ENCODE measurements around the gene SLC47A2.

The SLC47A2 gene

GRCh38 chr17:19717411-19717908 lies 1.1 kb upstream of the SLC47A2 start:
- H3K4me3 ChIP-seq (ENCODE audit: extremely low read depth, insufficient read depth, low read length, poor library complexity, severe bottlenecking): no peak overlapping the region
- no peaks in the 10 kb centered on the region for H3K36me3 ChIP-seq (ENCODE audit: control insufficient read depth, insufficient read depth, low read length)
- H3K9me3 ChIP-seq (ENCODE audit: control insufficient read depth, low read length): no peaks in the 10 kb centered on the region
- H3K27ac ChIP-seq (ENCODE audit: low read depth, low read length, severe bottlenecking): no peak overlapping the region
- 85 to 94% methylated on average over 4 of the region's 10 CpGs for WGBS, 2 experiments (ENCODE audit: insufficient coverage in 2 of 2)
- H3K4me1 ChIP-seq (ENCODE audit: control insufficient read depth, insufficient read depth, low read length, poor library complexity, severe bottlenecking): no peaks in the 10 kb centered on the region

GRCh38 chr17:19717031-19717360 lies 612 bp upstream of the SLC47A2 start:
- Histone ChIP-seq H3K27ac (ENCODE audit: low read depth, low read length, severe bottlenecking) (no peak overlapping the region), H3K36me3 (ENCODE audit: control insufficient read depth, insufficient read depth, low read length) (no peaks in the 10 kb centered on the region), H3K9me3 (ENCODE audit: control insufficient read depth, low read length) (no peaks in the 10 kb centered on the region), H3K4me3 (ENCODE audit: extremely low read depth, insufficient read depth, low read length, poor library complexity, severe bottlenecking) (no peak overlapping the region), H3K4me1 (ENCODE audit: control insufficient read depth, insufficient read depth, low read length, poor library complexity, severe bottlenecking) (no peaks in the 10 kb centered on the region)
- WGBS, 2 experiments (ENCODE audit: insufficient coverage in 2 of 2): 97% methylated on average over 5 to 6 of the region's 7 CpGs

- 96% methylated on average over 23 to 26 of the region's 27 CpGs for WGBS, 2 experiments (ENCODE audit: insufficient coverage in 2 of 2)
- Histone ChIP-seq H3K4me1 (ENCODE audit: control insufficient read depth, insufficient read depth, low read length, poor library complexity, severe bottlenecking) (no peaks in the 10 kb centered on the region), H3K36me3 (ENCODE audit: control insufficient read depth, insufficient read depth, low read length) (no peaks in the 10 kb centered on the region), H3K27ac (ENCODE audit: low read depth, low read length, severe bottlenecking) (no peak overlapping the region), H3K9me3 (ENCODE audit: control insufficient read depth, low read length) (no peaks in the 10 kb centered on the region), H3K4me3 (ENCODE audit: extremely low read depth, insufficient read depth, low read length, poor library complexity, severe bottlenecking) (no peak overlapping the region)
These were observed 1.6 kb downstream of the SLC47A2 start for GRCh38 chr17:19714542-19715411.

- 92 to 95% methylated on average over 21 to 28 of the region's 28 CpGs for WGBS, 2 experiments (ENCODE audit: insufficient coverage in 2 of 2)
- Histone ChIP-seq H3K27ac (ENCODE audit: low read depth, low read length, severe bottlenecking) (no peak overlapping the region), H3K4me3 (ENCODE audit: extremely low read depth, insufficient read depth, low read length, poor library complexity, severe bottlenecking) (no peak overlapping the region), H3K36me3 (ENCODE audit: control insufficient read depth, insufficient read depth, low read length) (no peaks in the 10 kb centered on the region), H3K4me1 (ENCODE audit: control insufficient read depth, insufficient read depth, low read length, poor library complexity, severe bottlenecking) (no peaks in the 10 kb centered on the region), H3K9me3 (ENCODE audit: control insufficient read depth, low read length) (no peaks in the 10 kb centered on the region)
These were observed 2.5 kb downstream of the SLC47A2 start for GRCh38 chr17:19713901-19714361.

DNA sequence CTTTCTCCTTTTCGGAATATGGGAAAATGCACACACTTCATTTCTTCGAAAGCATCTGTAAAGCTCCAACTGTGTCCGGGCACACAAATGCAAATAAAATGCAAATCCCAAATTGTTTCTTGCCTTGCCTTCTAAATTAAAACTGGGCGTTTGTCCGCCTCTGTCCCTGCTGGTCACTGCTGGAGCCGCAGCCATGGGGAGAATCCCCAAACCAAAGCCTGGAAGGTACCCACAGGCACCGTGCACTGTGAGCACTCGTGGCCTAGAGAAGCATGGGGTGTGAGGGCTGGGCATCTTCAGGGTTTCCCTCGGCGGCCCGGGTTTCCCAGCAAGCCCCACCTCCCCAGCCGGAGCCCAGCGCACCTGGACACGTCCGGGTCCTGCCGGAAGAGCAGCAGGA lies 2.9 kb downstream of the SLC47A2 start:
- Histone ChIP-seq H3K9me3 (ENCODE audit: control insufficient read depth, low read length) (no peaks in the 10 kb centered on the region), H3K4me1 (ENCODE audit: control insufficient read depth, insufficient read depth, low read length, poor library complexity, severe bottlenecking) (no peaks in the 10 kb centered on the region), H3K27ac (ENCODE audit: low read depth, low read length, severe bottlenecking) (no peak overlapping the region), H3K36me3 (ENCODE audit: control insufficient read depth, insufficient read depth, low read length) (no peaks in the 10 kb centered on the region), H3K4me3 (ENCODE audit: extremely low read depth, insufficient read depth, low read length, poor library complexity, severe bottlenecking) (no peak overlapping the region)
- WGBS, 2 experiments (ENCODE audit: insufficient coverage in 2 of 2): 86 to 90% methylated on average over 12 to 16 of the region's 16 CpGs

DNA sequence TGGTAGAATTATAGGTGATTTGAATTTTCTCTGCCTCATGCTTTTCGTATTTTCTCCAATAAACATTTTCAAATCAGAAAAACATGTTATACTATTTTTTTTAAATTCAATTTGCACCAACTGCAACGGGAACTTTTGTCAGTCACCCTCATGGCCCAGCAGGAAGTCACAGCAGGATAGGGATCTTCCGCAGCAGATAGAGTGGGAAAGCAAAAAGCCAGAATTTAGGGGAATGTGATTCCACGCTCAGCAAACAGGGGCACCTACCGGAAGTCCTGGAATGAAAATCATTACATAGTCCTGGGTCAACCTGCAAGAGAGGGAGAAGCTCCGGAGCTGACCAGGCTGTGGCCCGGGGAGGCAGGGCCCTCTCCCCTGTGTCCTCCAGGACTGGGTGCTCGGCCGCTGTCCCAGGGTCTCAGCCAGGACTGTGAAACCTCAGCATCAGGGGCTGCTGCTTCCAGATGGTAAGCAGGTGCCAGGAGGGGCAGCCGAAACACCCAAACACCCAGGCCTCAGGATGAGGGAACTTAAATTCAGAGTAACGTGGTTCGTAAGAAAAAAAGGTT lies 3.9 kb downstream of the SLC47A2 start:
- H3K4me1 ChIP-seq (ENCODE audit: control insufficient read depth, insufficient read depth, low read length, poor library complexity, severe bottlenecking): no peaks in the 10 kb centered on the region
- H3K36me3 ChIP-seq (ENCODE audit: control insufficient read depth, insufficient read depth, low read length): no peaks in the 10 kb centered on the region
- no peak overlapping the region for H3K4me3 ChIP-seq (ENCODE audit: extremely low read depth, insufficient read depth, low read length, poor library complexity, severe bottlenecking)
- H3K9me3 ChIP-seq (ENCODE audit: control insufficient read depth, low read length): no peaks in the 10 kb centered on the region
- no peak overlapping the region for H3K27ac ChIP-seq (ENCODE audit: low read depth, low read length, severe bottlenecking)
- 71 to 84% methylated on average over 7 to 9 of the region's 12 CpGs for WGBS, 2 experiments (ENCODE audit: insufficient coverage in 2 of 2)

- Histone ChIP-seq H3K27ac (ENCODE audit: low read depth, low read length, severe bottlenecking) (no peak overlapping the region), H3K4me3 (ENCODE audit: extremely low read depth, insufficient read depth, low read length, poor library complexity, severe bottlenecking) (no peak overlapping the region), H3K4me1 (ENCODE audit: control insufficient read depth, insufficient read depth, low read length, poor library complexity, severe bottlenecking) (peaks cover 2% of the 10 kb centered on the region), H3K9me3 (ENCODE audit: control insufficient read depth, low read length) (no peaks in the 10 kb centered on the region), H3K36me3 (ENCODE audit: control insufficient read depth, insufficient read depth, low read length) (no peaks in the 10 kb centered on the region)
- 93 to 100% methylated on average over 1 to 3 of the region's 3 CpGs for WGBS, 2 experiments (ENCODE audit: insufficient coverage in 2 of 2)
These were observed 6.5 kb downstream of the SLC47A2 start for GRCh38 chr17:19709841-19710240.

DNA sequence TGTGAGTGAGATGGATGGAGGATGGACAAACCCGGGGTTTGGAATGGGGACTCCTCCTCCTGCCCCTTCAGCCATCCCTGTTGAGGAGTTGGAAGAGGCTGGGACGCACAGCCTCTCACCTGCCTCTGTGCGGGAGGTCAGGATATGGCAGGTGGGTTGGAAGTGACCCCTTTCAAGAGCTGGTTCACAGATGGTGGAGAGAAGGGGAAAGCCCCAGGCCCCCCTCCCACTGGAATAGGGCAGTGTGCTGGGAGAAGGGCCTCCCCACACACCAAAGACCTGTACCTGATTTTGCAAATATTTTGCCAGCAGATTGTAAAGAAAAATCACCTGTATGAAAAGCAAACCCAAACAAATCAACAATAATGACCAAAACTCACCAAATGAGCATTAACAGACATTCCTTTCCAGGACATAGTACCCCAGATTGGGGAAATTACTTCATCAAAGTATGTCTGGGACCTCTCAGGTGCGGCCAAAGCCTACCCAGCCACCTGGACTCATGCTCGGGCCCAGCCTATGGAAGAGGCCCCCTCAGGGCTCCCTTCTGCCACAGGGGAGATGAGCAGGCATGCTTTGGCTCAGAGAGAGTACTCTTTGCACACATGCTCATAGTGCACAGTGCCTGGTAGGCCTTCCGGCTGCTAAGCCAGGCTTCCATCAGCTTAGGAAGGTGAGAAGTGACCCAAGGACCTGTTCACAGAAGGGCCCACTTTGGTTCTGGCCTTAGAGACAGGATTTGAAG lies 7.8 kb downstream of the SLC47A2 start:
- 89 to 96% methylated on average over 3 to 4 of the region's 6 CpGs for WGBS, 2 experiments (ENCODE audit: insufficient coverage in 2 of 2)
- H3K4me1 ChIP-seq (ENCODE audit: control insufficient read depth, insufficient read depth, low read length, poor library complexity, severe bottlenecking): peaks cover 12% of the 10 kb centered on the region
- no peaks in the 10 kb centered on the region for H3K9me3 ChIP-seq (ENCODE audit: control insufficient read depth, low read length)
- H3K27ac ChIP-seq (ENCODE audit: low read depth, low read length, severe bottlenecking): no peak overlapping the region
- no peak overlapping the region for H3K4me3 ChIP-seq (ENCODE audit: extremely low read depth, insufficient read depth, low read length, poor library complexity, severe bottlenecking)
- no peaks in the 10 kb centered on the region for H3K36me3 ChIP-seq (ENCODE audit: control insufficient read depth, insufficient read depth, low read length)

DNA sequence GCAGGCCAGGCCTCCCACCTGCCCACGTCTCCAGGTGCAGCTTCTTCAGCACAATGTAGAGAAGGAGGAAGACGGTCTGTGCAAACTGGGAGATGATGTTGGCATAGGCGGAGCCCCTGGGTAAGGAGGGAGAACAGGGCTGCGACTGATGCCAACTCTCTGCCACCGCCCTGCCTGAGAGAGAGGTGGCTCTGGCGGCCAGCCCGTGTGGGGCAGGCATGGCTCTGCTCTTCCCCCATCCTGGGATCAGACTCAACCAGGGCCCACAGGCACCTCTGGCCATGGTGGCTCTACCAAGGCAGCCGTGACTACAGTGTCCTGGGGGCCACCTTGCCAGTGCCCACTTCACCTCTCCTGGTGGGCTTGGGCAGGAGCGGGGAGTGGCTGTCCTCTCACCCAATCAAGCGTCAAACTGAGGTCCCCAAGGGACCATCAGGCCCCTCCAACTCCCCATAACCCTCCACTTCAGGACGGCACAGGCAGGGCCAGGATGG lies 8.6 kb downstream of the SLC47A2 start:
- Histone ChIP-seq H3K4me3 (ENCODE audit: extremely low read depth, insufficient read depth, low read length, poor library complexity, severe bottlenecking) (no peak overlapping the region), H3K36me3 (ENCODE audit: control insufficient read depth, insufficient read depth, low read length) (no peaks in the 10 kb centered on the region), H3K9me3 (ENCODE audit: control insufficient read depth, low read length) (no peaks in the 10 kb centered on the region), H3K4me1 (ENCODE audit: control insufficient read depth, insufficient read depth, low read length, poor library complexity, severe bottlenecking) (peaks cover 20% of the 10 kb centered on the region), H3K27ac (ENCODE audit: low read depth, low read length, severe bottlenecking) (no peak overlapping the region)
- WGBS, 2 experiments (ENCODE audit: insufficient coverage in 2 of 2): 84 to 89% methylated on average over 9 of the region's 11 CpGs

GRCh38 chr17:19706791-19707727 lies 9.3 kb downstream of the SLC47A2 start:
- WGBS, 2 experiments (ENCODE audit: insufficient coverage in 2 of 2): 84 to 90% methylated on average over 5 to 9 of the region's 12 CpGs
- Histone ChIP-seq H3K36me3 (ENCODE audit: control insufficient read depth, insufficient read depth, low read length) (no peaks in the 10 kb centered on the region), H3K4me1 (ENCODE audit: control insufficient read depth, insufficient read depth, low read length, poor library complexity, severe bottlenecking) (peaks cover 20% of the 10 kb centered on the region), H3K4me3 (ENCODE audit: extremely low read depth, insufficient read depth, low read length, poor library complexity, severe bottlenecking) (no peak overlapping the region), H3K9me3 (ENCODE audit: control insufficient read depth, low read length) (no peaks in the 10 kb centered on the region), H3K27ac (ENCODE audit: low read depth, low read length, severe bottlenecking) (no peak overlapping the region)
